ENCODE results near the gene HJV.

DNA sequence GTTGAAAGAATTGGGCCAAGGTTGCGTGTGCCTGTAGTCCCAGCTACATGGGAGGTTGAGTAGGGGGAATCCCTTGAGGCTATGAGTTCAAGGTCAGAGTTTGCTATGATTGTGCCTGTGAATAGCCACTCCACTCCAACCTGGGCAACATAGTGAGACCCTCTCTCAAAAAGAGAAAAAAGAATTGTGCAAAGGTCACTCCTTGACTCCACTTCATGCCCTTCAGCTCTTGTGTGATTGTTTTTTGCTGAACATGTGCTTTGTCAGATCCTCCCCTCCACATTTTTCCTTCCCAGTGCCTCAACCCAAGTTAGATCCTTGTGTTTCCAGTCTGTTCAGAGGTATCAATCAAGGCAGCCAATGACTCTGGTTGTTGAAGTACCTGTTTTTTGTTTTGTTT, 33.6 kb downstream of the HJV start:
- TF ChIP-seq POLR2A (IDR thresholded peaks at IDR 0.05; ENCODE audit: low read depth, low read length) (no peak), SPI1 (IDR thresholded peaks at IDR 0.05; ENCODE audit: low read depth, low read length) (no peak), TAF1 (IDR thresholded peaks at IDR 0.05; ENCODE audit: low read depth, low read length) (no peak), POLR2AphosphoS5 (IDR thresholded peaks at IDR 0.05; ENCODE audit: low read depth, low read length) (no peak)

Data from GM12891 (cell line).